HG03520 (cell line): Measurements from ENCODE around the gene PLGLB2.
"Not testable (repeated sequence)": the region's sequence is repeated elsewhere in the genome, so short reads cannot be mapped to it uniquely, and the experiment has no call there.

Experiments used
- ATAC-seq: cut with Tn5 transposase; IDR thresholded peaks from one replicate; pipeline ENCODE4 v1.9.1; 2021; ENCODE audit warnings: mild to moderate bottlenecking, moderate library complexity; ENCODE audit not compliant: unreplicated experiment

Gene PLGLB2

DNA sequence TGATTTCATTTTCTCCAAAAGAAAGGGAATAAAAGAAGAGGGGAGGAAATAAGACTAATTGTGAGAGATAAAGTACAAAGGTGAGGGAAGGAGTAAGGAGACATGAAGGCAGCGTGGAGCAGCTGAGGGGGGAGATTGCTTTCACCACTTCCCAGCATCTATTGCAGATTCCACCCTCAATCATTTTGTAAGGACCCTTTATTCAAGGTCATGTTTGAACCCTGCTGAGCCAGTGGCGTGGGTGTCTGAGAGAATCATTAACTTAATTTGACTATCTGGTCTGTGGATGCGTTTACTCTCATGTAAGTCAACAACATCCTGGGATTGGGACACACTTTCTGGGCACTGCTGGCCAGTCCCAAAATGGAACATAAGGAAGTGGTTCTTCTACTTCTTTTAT lies at the start of gene PLGLB2:
PLGLB2 (plus strand) TSS at position 297 of the 400 bp plus-strand sequence; CDS start at position 364, 67 bp downstream.
- not testable (repeated sequence) for ATAC-seq

DNA sequence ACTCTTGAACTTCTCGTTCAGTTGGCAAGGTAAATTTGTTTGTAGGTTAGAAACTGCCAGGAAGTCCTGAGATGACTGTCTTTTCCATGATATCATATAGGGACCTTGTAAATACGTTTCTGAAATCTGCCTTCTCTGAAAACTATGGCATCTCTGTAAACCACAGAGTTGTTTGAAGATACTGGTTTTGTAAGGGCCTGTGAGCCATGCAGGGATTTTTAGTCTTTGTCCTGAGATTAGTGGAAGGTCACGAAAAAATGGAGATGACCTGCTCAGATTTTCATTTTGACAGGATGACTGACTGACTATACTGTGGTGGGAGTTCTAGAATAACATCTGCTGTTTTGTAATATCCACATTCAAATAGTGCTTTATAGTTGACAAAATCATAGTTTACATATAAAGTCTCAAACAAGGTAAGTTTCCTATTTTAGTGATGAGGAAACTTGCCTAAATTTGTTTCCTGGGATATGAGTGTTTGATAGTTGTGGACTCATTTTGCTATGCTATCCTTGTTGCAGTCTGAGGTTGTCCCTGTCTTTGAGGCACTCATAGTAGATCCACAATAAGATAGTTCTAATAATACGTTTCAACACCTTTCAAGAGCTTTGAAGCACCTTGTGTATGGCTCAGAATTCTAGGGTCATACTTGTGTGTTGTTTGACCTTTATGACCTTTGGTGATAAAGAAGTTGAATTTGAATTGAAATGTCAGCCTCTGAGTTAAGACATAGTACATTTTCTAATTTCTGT lies 43.1 kb upstream of the PLGLB2 start:
- not testable (repeated sequence) for ATAC-seq

DNA sequence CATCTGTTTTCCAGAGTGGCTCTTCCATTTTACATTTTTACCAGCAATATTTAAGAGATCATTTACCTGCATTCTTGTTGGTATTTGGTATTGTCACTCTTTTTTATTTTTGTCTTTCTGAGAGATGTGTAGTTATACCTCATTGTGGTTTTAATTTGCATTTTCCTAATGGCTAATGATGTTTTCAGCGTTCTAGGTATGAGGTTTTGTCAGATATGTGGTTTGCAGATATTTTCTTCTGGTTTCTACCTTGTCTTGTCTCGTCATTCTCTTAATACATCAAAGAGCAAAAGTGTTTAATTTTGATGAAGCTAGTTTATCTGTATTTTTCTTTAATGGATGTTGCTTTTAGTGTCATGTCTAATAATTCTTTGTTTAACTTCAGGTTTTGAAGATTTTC lies 39.5 kb upstream of the PLGLB2 start:
- ATAC-seq: not testable (repeated sequence)

DNA sequence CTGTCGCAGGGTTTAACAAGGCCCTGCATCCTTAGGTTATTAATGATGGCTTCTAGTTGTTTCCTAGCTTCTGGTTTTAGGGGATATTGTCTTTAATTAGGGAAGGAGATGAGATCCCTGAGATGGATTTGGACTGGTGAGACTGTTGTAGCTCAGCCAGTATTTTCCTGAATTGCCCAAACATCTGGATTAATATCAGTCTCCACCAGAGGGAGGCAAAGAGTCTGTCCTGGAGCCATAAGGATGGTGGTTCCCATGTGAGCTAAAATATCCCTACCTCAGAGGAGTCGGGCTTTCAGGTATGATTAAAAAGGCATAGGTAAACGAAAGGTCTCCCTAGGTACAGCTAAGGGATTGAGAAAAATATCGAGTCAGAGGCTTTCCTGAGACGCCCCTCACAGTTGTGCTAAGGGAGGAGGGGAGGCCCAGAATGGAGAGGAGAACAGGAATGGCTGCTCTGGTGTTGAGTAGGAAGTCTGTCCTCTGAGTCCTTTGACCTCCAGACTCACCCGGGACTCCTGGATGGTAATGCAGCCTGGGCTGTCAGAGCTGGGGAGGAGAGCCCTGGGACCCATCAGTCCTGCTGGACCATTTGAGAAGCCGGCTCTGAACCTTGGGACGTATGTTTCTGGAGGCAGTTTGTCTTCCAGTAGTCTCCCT lies 19.8 kb upstream of the PLGLB2 start:
- not testable (repeated sequence) for ATAC-seq

DNA sequence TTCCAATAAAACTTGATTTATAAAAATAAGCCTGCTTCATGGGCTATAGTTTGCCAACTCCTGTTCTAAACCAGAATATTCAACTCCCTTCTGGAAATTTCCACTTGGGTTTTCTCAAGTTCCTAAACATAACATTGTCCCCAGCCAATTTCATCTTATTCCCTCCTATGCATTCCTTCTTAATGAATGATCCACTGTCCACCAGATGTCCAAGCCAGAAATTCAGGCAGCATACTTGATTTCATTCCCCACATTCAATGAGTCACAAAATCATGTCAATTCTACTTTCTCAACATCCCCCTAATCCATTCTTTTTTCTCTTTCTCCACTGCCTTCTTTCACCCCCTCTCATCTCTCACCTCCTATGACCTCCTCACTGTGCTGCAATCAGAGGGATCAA lies 7.0 kb upstream of the PLGLB2 start:
- ATAC-seq: not testable (repeated sequence)

DNA sequence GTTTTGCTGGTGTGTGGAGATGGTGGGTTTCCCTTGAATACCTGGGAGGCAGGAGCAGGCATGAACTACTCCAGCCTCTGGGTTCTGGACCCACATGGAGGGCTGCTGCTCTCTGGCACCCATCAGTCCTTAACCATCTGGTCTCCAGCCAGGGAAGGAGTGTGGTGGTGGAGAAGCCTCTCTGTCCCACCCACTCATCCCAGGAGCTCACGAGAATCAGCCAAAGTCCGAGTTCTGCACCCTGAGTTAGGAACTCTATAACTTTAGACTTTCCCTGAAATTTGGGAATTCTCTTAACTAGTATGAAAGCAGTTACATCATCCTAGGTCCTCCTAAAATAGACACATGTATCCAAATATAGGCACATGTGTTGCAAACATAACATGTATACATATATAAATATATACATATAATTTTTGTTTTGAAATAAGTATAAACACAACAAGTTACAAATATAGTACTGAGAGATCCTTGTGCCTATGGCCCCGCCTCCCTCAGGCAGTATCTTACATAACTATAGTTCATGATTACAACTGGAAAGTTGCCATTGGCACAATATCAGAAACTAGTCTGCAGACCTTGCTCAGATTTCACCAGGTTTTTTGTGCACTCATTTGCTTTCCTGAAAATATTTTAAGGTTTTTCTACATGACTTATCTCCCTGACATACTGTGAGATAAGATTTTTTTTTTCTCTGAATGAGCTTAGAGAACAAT lies 5.3 kb upstream of the PLGLB2 start:
- not testable (repeated sequence) for ATAC-seq

DNA sequence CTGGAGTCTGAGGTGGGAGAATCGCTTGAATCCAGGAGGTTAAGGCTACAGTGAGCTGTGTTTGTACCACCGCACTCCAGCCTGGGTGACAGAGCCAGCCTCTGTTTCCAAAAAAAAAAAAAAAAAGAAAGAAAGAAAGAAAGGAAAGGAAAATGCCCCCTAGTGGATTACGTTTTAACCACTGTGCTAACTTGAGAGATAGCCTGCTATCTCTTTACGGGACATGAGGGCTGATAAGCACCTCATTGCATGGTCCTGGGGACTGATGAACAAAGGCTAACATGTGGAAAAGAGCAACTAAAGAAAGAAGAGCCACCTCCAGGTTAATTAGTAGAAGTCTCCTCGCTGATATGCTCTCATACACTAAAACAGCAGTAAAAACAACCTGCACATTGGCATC lies 4.2 kb upstream of the PLGLB2 start:
- ATAC-seq: not testable (repeated sequence)

DNA sequence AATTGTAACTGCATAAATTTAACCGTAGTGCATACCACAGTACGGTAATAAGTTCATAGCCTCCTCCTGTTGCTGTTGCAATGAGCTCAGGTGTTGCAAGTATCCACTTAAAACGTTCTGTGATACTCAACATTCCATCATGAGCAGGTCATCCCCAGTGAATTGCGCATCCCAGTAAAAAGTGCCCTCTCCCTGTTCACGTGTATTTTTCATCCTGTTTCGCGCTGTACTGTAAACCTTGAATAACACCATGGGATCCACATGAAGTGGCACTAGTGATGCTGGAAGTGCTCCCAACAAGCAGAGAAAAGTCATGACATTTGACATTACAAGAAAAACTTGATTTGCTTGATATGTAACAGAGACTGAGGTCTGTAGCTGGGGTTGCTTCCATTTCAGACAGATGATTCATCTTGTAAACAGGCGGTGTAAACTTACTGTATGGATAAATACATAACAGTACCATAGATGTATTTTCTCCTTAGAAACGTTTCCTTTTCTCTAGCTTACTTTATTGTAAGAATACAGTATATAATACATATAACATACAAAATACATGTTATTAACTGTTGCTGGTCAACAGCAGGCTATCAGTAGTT lies 2.4 kb upstream of the PLGLB2 start:
- not testable (repeated sequence) for ATAC-seq

DNA sequence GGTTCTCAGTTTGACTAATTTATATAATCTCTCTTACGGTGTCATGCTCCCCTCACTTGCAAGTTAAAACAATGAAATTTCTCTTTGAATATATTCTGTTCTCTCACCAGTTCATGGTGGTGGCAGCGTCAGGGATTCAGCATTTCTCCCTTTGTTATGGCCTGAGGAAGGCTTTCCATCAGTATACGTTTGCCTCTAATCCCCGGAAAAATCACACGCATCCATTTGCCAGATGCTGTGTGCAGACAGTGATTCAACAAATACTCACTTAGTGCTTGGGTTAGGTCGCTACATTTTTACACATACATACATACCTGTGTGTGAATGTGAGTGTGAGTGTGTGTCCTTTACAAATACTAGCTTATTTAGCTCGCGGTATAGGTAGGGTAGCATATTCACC lies 637 bp downstream of the PLGLB2 start:
- not testable (repeated sequence) for ATAC-seq

DNA sequence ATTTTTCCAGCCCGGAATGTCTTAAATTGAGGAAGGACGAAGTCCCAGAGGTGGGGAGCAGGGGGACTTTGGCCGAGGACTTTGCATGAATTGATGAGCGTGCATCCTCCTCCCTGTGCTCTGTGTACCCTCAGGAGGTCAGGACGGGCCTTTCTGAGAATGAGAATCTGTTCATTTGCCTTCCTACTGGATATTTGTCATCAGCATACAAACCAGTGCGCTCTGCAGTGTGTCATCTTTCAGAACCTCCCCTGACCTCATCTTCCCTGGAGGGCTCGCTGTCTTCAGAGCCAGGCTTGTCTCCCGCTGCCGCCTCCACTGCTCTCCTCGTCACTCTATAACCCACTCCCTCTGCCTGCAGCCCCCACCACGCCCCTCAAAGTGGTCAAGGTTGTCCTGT lies 2.7 kb downstream of the PLGLB2 start:
- not testable (repeated sequence) for ATAC-seq

DNA sequence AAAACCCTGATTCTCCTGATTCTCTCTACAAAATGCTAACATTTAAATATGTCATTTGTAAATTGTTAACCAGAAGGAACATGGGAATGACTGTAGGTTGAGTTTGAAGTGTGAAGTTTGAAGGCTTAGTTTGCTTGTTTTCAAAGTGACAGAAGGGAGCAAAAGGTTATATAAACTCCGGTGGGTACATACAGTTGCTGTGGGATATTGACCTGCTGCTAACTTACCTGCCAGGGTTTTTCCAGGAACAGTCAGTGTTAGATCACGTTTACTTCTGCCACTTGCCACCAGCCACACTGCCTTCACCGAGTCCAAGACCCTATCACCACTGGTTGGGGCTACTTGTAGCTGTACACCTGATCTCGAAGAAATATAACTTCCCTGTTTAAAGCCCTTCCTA lies 6.9 kb downstream of the PLGLB2 start:
- not testable (repeated sequence) for ATAC-seq
